Activated CD4-positive, alpha-beta T cell treated with anti-CD3 and anti-CD28 coated beads, Interleukin-2, Interleukin-4, amounts not matched to agents 100 ng/mL and 50 ng/mL, durations not matched to agents 16 hours and 8 hours (primary cell): ENCODE measurements around the gene SHC3.

Experiments used
- DNase-seq: peaks from one replicate; pipeline ENCODE4 v3.0.0-alpha.2; 2020; ENCODE audit warnings: low spot score

SHC3 gene

GRCh38 chr9:89022001-89022759, 156.4 kb downstream of the SHC3 start:
- DNase-seq = no peak

GRCh38 chr9:89021154-89021803, 157.3 kb downstream of the SHC3 start:
- no peak for DNase-seq

GRCh38 chr9:89020754-89021153, 157.9 kb downstream of the SHC3 start:
- DNase-seq = no peak

- DNase-seq = no peak
These were observed 163.3 kb downstream of the SHC3 start for GRCh38 chr9:89015336-89015735.

- no peak for DNase-seq
These were observed 164.5 kb downstream of the SHC3 start for GRCh38 chr9:89014153-89014552.

- DNase-seq = no peak
These were observed 165.0 kb downstream of the SHC3 start for GRCh38 chr9:89013660-89014059.

GRCh38 chr9:89012294-89013042, 166.2 kb downstream of the SHC3 start:
- DNase-seq = no peak

- DNase-seq = no peak
These were observed 166.9 kb downstream of the SHC3 start for GRCh38 chr9:89011683-89012082.

GRCh38 chr9:89010526-89011111, 168.0 kb downstream of the SHC3 start:
- no peak for DNase-seq

- no peak for DNase-seq
These were observed 168.6 kb downstream of the SHC3 start for GRCh38 chr9:89010056-89010455.

- DNase-seq = no peak
These were observed 169.1 kb downstream of the SHC3 start for GRCh38 chr9:89009546-89009840.

GRCh38 chr9:89008744-89009545, 169.7 kb downstream of the SHC3 start:
- DNase-seq = no peak

GRCh38 chr9:89008055-89008743, 170.4 kb downstream of the SHC3 start:
- no peak for DNase-seq

GRCh38 chr9:89006996-89007967, 171.3 kb downstream of the SHC3 start:
- DNase-seq = no peak

GRCh38 chr9:89006267-89006666, 172.4 kb downstream of the SHC3 start:
- no peak for DNase-seq

GRCh38 chr9:89005323-89005722, 173.3 kb downstream of the SHC3 start:
- DNase-seq = no peak

- no peak for DNase-seq
These were observed 175.6 kb downstream of the SHC3 start for GRCh38 chr9:89002987-89003386.

GRCh38 chr9:89001917-89002540, 176.6 kb downstream of the SHC3 start:
- DNase-seq = no peak
